Adrenal gland (tissue), 5 donors: Measurements from ENCODE around the gene LTBP2.

ENCODE experiments used
- POLR2A ChIP-seq, 2 donors: fragments of 450-650 bp; IDR thresholded peaks; one replicate each; pipeline ENCODE4 v1.6.1; 2017; ENCODE audit warnings: antibody characterized with exemption in 2 of 2, mild to moderate bottlenecking in 2 of 2, moderate library complexity in 1 of 2
- TF ChIP-seq, protein P1 (sequence below), 6 experiments: fragments of 450-650 bp in 4 of 6; fragments of 200-600 bp in 2 of 6; sonication (generic) in 1 of 6; IDR thresholded peaks; 1 replicate in 5 of 6; 2 replicates in 1 of 6; pipeline versions ENCODE4 v1.5.1 to v1.8.0; 2016 to 2021; ENCODE audit warnings: antibody characterized with exemption in 6 of 6, mild to moderate bottlenecking in 2 of 6, moderate library complexity in 1 of 6
- donor health status: DM: no; HTN: no; CAD: no.

DNA sequence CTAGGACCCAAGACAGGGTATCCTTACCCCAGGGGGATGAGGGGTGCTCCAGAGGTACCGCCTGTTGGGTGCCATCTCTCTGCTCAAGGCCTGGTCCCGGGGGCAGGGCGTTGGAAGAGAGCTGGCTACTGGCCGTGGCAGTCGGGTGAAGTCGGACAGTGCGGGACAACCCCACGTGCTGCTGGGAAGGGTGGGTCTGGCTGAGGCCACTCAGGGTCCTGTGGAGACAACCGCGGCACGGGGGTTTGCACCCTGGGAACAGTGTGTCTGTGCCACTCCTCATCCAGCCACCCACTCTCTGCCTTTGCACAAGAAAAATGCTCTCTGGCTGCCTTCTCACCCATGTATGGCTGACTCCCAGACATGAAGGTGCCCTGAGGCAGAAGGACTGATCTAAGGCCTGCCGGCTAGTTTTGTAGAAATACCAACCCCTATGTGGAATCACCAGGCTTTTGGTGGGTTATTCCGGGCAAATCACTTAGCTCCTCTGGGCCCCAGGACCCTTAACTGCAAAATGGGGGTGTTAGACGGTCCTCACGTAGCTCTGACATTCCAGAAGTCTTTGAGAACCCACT is 56.5 kb downstream of the LTBP2 start:
- TF ChIP-seq, protein P1, sequence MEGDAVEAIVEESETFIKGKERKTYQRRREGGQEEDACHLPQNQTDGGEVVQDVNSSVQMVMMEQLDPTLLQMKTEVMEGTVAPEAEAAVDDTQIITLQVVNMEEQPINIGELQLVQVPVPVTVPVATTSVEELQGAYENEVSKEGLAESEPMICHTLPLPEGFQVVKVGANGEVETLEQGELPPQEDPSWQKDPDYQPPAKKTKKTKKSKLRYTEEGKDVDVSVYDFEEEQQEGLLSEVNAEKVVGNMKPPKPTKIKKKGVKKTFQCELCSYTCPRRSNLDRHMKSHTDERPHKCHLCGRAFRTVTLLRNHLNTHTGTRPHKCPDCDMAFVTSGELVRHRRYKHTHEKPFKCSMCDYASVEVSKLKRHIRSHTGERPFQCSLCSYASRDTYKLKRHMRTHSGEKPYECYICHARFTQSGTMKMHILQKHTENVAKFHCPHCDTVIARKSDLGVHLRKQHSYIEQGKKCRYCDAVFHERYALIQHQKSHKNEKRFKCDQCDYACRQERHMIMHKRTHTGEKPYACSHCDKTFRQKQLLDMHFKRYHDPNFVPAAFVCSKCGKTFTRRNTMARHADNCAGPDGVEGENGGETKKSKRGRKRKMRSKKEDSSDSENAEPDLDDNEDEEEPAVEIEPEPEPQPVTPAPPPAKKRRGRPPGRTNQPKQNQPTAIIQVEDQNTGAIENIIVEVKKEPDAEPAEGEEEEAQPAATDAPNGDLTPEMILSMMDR (IDR thresholded peaks at IDR 0.05): no peak
- TF ChIP-seq POLR2A (IDR thresholded peaks at IDR 0.05): no peak
